HUES6 (cell line): Measurements from ENCODE around the gene PPP1R12B.
"Not testable (repeated sequence)": the region's sequence is repeated elsewhere in the genome, so short reads cannot be mapped to it uniquely, and the experiment has no call there.

Experiments used
- H3K27ac ChIP-seq: 2 replicates; pipeline ENCODE4 v1.7.0; 2013; ENCODE audit warnings: low read depth, mild to moderate bottlenecking, low read length, inconsistent platforms
- H3K27me3 ChIP-seq: 2 replicates; pipeline ENCODE4 v1.6.1; 2013; ENCODE audit warnings: low read length; ENCODE audit not compliant: control insufficient read depth, insufficient read depth
- H3K36me3 ChIP-seq: 2 replicates; pipeline ENCODE4 v1.6.1; 2013; ENCODE audit warnings: low read length; ENCODE audit not compliant: control insufficient read depth, insufficient read depth
- H3K4me1 ChIP-seq: 2 replicates; pipeline ENCODE4 v1.6.1; 2013; ENCODE audit warnings: low read length; ENCODE audit not compliant: control insufficient read depth, insufficient read depth
- H3K4me3 ChIP-seq: 2 replicates; pipeline ENCODE4 v1.5.1; 2013; ENCODE audit warnings: low read depth, low read length
- H3K9ac ChIP-seq: one replicate; pipeline ENCODE4 v1.6.1; 2013; ENCODE audit warnings: mild to moderate bottlenecking, low read length
- H3K9me3 ChIP-seq: 2 replicates; pipeline ENCODE4 v1.6.1; 2013; ENCODE audit warnings: low read depth, low read length; ENCODE audit not compliant: control insufficient read depth, insufficient read depth

Gene PPP1R12B

GRCh38 chr1:202599669-202600431, 251.4 kb downstream of the PPP1R12B start:
- Histone ChIP-seq H3K27ac (no peak overlapping the region), H3K9me3 (no peaks in the 10 kb centered on the region), H3K4me1 (peaks cover 8% of the 10 kb centered on the region; the same call in 1 of the 2 replicates), H3K27me3 (no peaks in the 10 kb centered on the region), H3K4me3 (no peak overlapping the region), H3K36me3 (no peaks in the 10 kb centered on the region), H3K9ac (no peak overlapping the region)

- H3K36me3 ChIP-seq = no peaks in the 10 kb centered on the region
- peaks cover 8% of the 10 kb centered on the region; the same call in 1 of the 2 replicates for H3K4me1 ChIP-seq
- H3K27me3 ChIP-seq = no peaks in the 10 kb centered on the region
- no peaks in the 10 kb centered on the region for H3K9me3 ChIP-seq
- H3K4me3 ChIP-seq = no peak overlapping the region
- no peak overlapping the region for H3K27ac ChIP-seq
- H3K9ac ChIP-seq = no peak overlapping the region
Observed at GRCh38 chr1:202600432-202601041, 252.0 kb downstream of the PPP1R12B start.

DNA sequence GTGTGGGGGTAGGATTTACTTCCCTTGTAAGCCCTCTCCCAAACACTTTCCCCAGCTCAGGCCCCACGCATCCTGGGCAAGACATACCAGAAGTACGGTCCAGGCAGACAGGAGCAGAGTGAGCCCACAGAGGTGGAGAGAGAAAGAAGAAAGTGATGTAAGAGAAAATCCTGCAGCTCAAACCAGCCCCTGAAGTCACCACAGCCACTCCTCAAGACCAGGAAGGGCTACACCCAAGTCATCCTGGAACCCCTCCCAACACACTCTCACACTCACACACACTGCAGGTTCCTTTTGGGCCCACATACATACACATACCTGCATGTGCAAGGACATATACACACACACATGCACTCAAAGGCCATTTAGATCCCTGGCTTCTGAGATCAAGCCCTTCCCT, 254.9 kb downstream of the PPP1R12B start:
- H3K9ac ChIP-seq = no peak overlapping the region
- no peaks in the 10 kb centered on the region for H3K36me3 ChIP-seq
- no peak overlapping the region for H3K4me3 ChIP-seq
- no peaks in the 10 kb centered on the region for H3K27me3 ChIP-seq
- no peaks in the 10 kb centered on the region for H3K9me3 ChIP-seq
- no peak overlapping the region for H3K27ac ChIP-seq
- peaks cover 8% of the 10 kb centered on the region; the same call in 1 of the 2 replicates for H3K4me1 ChIP-seq

DNA sequence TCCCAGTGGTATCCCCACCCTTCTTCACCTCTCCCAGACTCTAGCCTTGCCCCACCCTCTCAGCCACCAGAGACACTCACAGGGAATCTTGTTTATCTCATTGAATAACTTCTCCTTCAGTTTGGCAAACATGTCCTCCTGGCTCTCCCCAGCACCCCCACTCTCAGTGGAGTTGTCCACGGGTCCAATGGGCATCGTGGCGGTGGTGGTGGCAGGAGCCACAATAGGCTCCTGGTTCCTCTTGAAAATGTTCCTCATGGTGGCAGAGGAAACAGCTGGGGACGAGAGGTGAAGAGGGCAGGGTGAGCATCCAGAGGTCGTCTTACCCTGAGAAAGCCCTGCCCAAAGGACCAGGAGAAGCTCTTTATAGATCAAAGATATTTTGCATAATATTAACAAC, 257.0 kb downstream of the PPP1R12B start:
- H3K4me3 ChIP-seq = no peak overlapping the region
- H3K27me3 ChIP-seq = no peaks in the 10 kb centered on the region
- no peak overlapping the region for H3K9ac ChIP-seq
- 0 out of 2 replicates have a peak, but pooled peaks cover 4% of the 10 kb centered on the region for H3K4me1 ChIP-seq
- no peak overlapping the region for H3K27ac ChIP-seq
- no peaks in the 10 kb centered on the region for H3K9me3 ChIP-seq
- H3K36me3 ChIP-seq = no peaks in the 10 kb centered on the region

- H3K36me3 ChIP-seq, H3K27ac ChIP-seq: not testable (repeated sequence)
Observed at GRCh38 chr1:202612036-202612435, 263.5 kb downstream of the PPP1R12B start.

DNA sequence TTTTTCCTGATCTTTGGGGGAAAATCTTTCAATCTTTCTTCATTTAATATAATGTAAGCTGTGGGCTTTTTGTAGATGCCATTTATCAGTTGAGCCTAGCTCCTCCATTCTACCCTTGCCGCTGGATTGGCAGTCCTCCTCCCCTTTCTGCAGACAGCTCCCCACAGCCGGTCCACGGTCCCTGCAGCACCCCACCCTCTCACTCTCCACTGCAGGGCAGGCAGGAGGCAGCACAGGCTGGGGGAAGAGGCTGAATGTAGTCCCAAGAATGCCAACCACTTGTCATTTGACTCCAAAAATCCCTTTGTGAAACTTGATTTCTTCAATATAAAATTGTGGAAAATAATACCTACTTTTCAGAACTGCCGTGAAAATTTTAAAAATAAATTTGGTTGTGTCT, 265.1 kb downstream of the PPP1R12B start:
- Histone ChIP-seq H3K9ac (no peak overlapping the region), H3K4me1 (peaks cover 13% of the 10 kb centered on the region), H3K27me3 (no peaks in the 10 kb centered on the region), H3K9me3 (no peaks in the 10 kb centered on the region), H3K4me3 (no peak overlapping the region), H3K36me3 (no peaks in the 10 kb centered on the region), H3K27ac (no peak overlapping the region)

More at GRCh38 chr1:202612036-202612435, 263.5 kb downstream of the PPP1R12B start:
- H3K9me3 ChIP-seq, H3K27me3 ChIP-seq, H3K4me1 ChIP-seq, H3K4me3 ChIP-seq, H3K9ac ChIP-seq: not testable (repeated sequence)

- H3K4me1 ChIP-seq = peaks cover 23% of the 10 kb centered on the region
- not testable (repeated sequence) for H3K9ac ChIP-seq
Observed at GRCh38 chr1:202614363-202615207, 266.1 kb downstream of the PPP1R12B start.

GRCh38 chr1:202615208-202615500, 266.7 kb downstream of the PPP1R12B start:
- peaks cover 25% of the 10 kb centered on the region for H3K4me1 ChIP-seq
- not testable (repeated sequence) for H3K36me3 ChIP-seq, H3K27ac ChIP-seq

More at GRCh38 chr1:202614363-202615207, 266.1 kb downstream of the PPP1R12B start:
- H3K27ac ChIP-seq, H3K4me3 ChIP-seq, H3K36me3 ChIP-seq, H3K9me3 ChIP-seq, H3K27me3 ChIP-seq: not testable (repeated sequence)

DNA sequence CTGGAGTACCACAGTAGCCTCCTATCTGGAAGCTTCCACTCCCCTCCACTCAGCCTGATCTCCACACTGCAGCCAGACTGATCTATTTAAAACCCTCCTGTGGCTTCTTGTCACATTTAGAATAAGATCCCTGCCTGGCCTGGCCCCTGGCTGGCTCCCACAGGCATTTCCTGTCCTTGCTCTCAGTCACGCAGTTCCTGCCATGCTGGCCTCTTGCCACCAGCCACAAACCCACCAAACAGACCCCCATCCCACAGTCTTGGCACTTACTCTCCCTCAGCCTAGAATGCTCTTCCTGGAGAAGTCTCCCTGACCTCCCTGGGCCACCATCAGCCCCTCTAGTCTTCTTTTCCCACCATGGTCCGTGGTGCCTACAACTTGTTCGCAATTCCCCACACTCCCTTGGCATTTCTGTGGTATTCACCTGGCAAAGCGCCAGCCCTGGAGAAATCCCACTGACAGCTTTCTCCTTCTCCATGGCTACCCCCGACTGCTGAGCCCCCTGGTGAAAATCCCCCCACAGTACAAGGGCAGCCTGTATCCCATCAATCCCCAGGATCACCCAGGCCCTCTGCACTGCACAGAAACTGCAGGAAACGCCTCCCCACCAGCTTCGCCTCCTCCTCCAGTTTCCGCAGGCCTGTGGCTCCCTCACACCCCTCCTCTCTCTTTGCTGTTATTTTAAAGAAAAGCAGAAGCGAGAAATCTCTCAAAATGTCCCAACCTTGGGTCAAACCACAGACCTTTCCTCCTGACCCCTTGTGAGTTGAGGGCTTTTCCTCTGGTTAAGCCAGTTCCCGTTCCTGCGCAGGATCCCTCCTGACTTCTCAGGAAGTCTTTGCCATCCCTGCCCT, 267.2 kb downstream of the PPP1R12B start:
- H3K36me3 ChIP-seq = no peaks in the 10 kb centered on the region
- H3K4me3 ChIP-seq = no peak overlapping the region
- peaks cover 25% of the 10 kb centered on the region for H3K4me1 ChIP-seq
- H3K27ac ChIP-seq = no peak overlapping the region
- no peak overlapping the region for H3K9ac ChIP-seq
- H3K27me3 ChIP-seq = no peaks in the 10 kb centered on the region
- H3K9me3 ChIP-seq = no peaks in the 10 kb centered on the region

More at GRCh38 chr1:202615208-202615500, 266.7 kb downstream of the PPP1R12B start:
- not testable (repeated sequence) for H3K9me3 ChIP-seq, H3K4me3 ChIP-seq, H3K27me3 ChIP-seq, H3K9ac ChIP-seq

DNA sequence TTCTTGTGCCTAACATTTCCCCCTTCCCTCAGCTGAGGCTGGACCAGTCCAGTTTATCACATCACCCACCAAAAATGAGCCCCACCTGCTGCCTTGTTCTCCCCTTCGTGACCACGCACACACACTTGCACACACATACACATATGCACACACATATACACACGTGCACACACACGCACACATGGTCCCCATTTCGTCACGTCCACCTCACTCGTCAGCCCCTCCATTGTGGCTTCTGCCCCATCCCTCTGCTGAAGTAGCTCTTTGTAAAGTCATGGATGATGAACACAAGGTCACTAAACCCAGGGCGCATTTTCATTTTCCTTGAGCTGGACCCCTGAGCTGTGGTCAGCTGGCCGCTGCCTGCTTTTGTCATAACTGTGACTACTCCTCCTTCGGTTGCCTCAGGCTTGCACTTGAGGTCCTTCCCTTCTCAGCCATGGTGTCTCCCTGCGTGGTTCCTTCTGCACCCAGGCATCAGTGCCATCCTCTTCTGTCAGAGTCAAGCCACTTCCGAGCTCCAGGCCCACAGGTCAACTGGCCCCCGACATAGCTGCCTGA, 267.9 kb downstream of the PPP1R12B start:
- H3K36me3 ChIP-seq = no peaks in the 10 kb centered on the region
- H3K4me3 ChIP-seq = no peak overlapping the region
- H3K27me3 ChIP-seq = no peaks in the 10 kb centered on the region
- no peaks in the 10 kb centered on the region for H3K9me3 ChIP-seq
- H3K9ac ChIP-seq = no peak overlapping the region
- H3K27ac ChIP-seq = no peak overlapping the region
- H3K4me1 ChIP-seq = peaks cover 25% of the 10 kb centered on the region
